Duodenal mucosa (tissue), 2 donors: ENCODE measurements around the gene BNC2.
"Not testable (repeated sequence)": the region's sequence is repeated elsewhere in the genome, so short reads cannot be mapped to it uniquely, and the experiment has no call there.

Source experiments
- H3K27ac ChIP-seq: one replicate; pipeline ENCODE4 v1.7.0; 2013; ENCODE audit warnings: low read depth, low read length
- H3K27me3 ChIP-seq, 2 donors: one replicate each; pipeline ENCODE4 v1.7.0; 2013; ENCODE audit warnings: low read length in 2 of 2, control low read depth in 1 of 2; ENCODE audit not compliant: insufficient read depth in 2 of 2, control insufficient read depth in 1 of 2
- H3K36me3 ChIP-seq, 2 donors: one replicate each; pipeline ENCODE4 v1.7.0; 2013; ENCODE audit warnings: low read length in 2 of 2, control low read depth in 1 of 2; ENCODE audit not compliant: insufficient read depth in 2 of 2, control insufficient read depth in 1 of 2
- H3K4me1 ChIP-seq, 2 donors: one replicate each; pipeline ENCODE4 v1.7.0; 2013; ENCODE audit warnings: low read length in 2 of 2, control low read depth in 1 of 2; ENCODE audit not compliant: insufficient read depth in 2 of 2, control insufficient read depth in 1 of 2
- H3K4me3 ChIP-seq, 2 donors: one replicate each; pipeline ENCODE4 v1.7.0; 2013; ENCODE audit warnings: low read length in 2 of 2, low read depth in 1 of 2
- H3K9ac ChIP-seq, 2 donors: one replicate each; pipeline ENCODE4 v1.7.0; 2013; ENCODE audit warnings: low read length in 2 of 2, low read depth in 1 of 2
- H3K9me3 ChIP-seq, 2 donors: one replicate each; pipeline ENCODE4 v1.7.0; 2013; ENCODE audit warnings: low read length in 2 of 2, control low read depth in 1 of 2; ENCODE audit not compliant: control insufficient read depth in 1 of 2

Gene BNC2

DNA sequence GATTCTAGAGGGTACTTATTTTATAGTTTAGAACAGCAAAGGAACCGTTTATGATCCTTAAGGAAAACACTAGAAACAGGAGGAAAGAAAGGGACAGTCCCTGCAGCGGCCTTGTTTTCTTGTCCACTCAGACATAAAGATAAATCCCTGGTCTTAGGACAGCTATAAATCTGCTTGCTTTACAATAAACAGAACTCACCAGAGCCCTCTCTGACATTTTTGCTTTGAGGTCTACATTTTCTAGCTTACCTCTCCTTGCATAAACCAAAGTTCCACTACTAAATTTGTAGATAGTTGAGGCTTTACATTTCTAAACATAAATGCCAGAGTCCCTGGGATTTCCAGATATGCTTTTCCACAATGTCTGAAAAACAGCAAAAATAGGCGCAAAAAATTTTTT lies 422.5 kb downstream of the BNC2 start:
- Histone ChIP-seq H3K27ac (no peak overlapping the region), H3K36me3 (no peaks in the 10 kb centered on the region), H3K4me3 (no peak overlapping the region), H3K9me3 (no peaks in the 10 kb centered on the region), H3K27me3 (no peaks in the 10 kb centered on the region), H3K9ac (no peak overlapping the region), H3K4me1 (no peaks in the 10 kb centered on the region)

DNA sequence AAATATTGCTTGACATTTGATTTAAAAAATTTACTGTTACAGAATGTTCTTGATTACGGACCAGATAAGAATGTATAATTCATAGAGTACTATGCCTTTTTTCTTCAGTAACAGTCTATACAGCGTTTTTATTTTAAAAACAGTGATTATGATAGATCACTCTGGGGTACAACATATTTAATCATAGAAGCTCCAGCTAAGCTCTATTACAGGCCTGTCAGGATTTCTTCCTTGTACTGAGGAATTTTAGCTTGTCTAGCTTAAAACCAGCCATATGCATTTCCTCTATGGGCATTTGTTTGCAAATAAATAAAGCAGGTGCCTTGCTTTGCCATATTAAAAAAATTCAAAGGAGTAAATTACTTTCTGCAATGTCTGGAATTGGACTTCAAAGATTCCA lies 423.8 kb downstream of the BNC2 start:
- no peaks in the 10 kb centered on the region for H3K36me3 ChIP-seq
- no peak overlapping the region for H3K4me3 ChIP-seq
- no peaks in the 10 kb centered on the region for H3K4me1 ChIP-seq

DNA sequence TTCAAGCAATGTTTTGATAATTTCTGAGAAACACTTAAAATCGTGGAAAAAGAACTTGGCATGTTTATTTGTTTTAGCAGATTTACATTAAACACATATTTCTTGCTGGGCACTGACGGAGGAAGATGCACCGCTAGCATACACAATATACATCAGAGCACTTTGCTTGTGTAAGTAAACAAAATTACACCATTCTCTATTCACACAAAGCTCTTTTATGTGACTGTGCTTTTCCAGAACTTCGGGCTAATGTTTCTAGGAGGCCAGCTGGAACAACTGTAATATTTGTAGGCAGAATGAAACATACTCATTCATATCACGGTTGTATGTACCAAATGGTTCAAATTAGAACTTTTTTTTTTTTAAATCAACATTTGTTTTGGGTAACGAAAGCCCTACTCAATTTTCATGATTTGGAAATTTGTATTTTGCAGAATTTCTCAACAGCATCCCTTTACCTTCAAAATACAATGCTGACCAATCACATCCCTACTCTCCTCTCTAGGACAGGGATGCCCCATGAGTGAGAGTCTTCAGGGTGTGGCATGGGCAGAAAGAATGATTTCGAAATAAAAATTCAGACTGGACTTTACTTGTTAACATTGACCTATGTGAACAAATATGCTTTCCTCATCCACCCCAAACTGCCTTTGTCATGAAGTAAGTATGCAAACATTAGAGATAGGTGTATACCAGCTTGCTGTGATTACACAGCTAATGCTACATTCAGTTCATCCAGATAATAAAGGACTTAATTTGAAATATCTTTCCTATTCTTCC lies 425.1 kb downstream of the BNC2 start:
- no peak overlapping the region for H3K9ac ChIP-seq
- H3K27me3 ChIP-seq, result no peaks in the 10 kb centered on the region
- H3K4me1 ChIP-seq, result no peaks in the 10 kb centered on the region
- no peaks in the 10 kb centered on the region for H3K36me3 ChIP-seq
- no peaks in the 10 kb centered on the region for H3K9me3 ChIP-seq
- H3K27ac ChIP-seq, result no peak overlapping the region
- no peak overlapping the region for H3K4me3 ChIP-seq

More for the DNA sequence above, 423.8 kb downstream of the BNC2 start:
- H3K27me3 ChIP-seq, result no peaks in the 10 kb centered on the region
- H3K9me3 ChIP-seq, result no peaks in the 10 kb centered on the region
- H3K27ac ChIP-seq, result no peak overlapping the region
- no peak overlapping the region for H3K9ac ChIP-seq

DNA sequence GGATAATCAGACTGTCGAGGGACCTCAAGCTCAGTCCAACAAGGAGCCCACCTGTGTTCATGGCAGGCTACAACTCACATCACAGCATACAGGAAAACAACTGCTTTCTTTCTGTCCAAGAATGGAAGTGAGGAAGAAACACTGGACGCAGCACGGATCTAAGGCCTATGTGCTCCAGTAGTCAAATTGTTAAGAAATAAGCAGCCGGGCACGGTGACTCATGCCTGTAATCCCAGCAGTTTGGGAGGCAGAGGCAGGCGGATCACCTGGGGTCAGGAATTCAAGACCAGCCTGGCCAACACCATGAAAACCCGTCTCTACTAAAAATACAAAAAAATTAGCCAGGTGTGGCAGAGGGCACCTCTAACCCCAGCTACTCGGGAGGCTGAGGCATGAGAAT lies 427.8 kb downstream of the BNC2 start:
- Histone ChIP-seq H3K9ac (no peak overlapping the region), H3K4me3 (no peak overlapping the region), H3K27me3 (no peaks in the 10 kb centered on the region), H3K36me3 (no peaks in the 10 kb centered on the region), H3K9me3 (no peaks in the 10 kb centered on the region), H3K4me1 (no peaks in the 10 kb centered on the region), H3K27ac (no peak overlapping the region)

DNA sequence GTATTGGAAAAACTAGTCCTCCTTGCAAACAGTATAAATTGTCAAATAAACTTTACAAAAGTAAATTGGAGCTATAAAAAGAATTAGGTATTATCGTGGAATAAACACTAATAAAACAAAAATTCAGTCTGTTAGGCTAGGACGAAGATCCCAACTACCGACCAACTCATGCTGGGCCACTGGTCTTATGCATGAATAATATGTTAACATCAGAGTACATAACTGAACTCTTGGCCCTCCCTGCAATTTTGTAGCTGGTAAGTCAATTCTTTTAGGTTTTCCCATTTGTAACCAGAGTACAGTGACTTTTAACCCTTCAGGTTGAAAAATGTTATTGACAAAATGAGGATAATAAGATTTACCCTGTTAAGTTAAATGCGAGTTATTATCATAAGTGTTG lies 428.7 kb downstream of the BNC2 start:
- no peak overlapping the region for H3K4me3 ChIP-seq
- no peaks in the 10 kb centered on the region for H3K4me1 ChIP-seq
- no peak overlapping the region for H3K9ac ChIP-seq
- H3K27ac ChIP-seq, result no peak overlapping the region
- H3K9me3 ChIP-seq, result no peaks in the 10 kb centered on the region
- no peaks in the 10 kb centered on the region for H3K27me3 ChIP-seq
- no peaks in the 10 kb centered on the region for H3K36me3 ChIP-seq

DNA sequence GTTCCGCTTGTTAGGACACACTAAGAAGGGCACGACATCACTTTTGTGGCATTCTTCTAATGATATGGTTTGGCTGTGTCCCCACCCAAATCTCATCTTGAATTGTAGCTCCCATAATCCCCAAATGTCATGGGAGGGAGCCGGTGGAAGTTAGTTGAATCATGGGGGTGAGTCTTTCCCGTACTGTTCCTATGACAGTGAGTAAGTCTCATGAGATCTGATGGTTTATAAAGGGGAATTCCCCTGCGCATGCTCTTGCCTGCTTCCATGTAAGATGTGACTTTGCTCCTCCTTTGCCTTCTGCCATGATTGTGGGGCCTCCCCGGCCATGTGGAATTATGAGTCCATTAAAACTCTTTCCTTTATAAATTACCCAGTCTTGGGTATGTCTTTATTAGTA lies 431.6 kb downstream of the BNC2 start:
- H3K9ac ChIP-seq, H3K4me3 ChIP-seq, H3K27ac ChIP-seq, H3K4me1 ChIP-seq, H3K36me3 ChIP-seq, H3K9me3 ChIP-seq, H3K27me3 ChIP-seq: not testable (repeated sequence)

DNA sequence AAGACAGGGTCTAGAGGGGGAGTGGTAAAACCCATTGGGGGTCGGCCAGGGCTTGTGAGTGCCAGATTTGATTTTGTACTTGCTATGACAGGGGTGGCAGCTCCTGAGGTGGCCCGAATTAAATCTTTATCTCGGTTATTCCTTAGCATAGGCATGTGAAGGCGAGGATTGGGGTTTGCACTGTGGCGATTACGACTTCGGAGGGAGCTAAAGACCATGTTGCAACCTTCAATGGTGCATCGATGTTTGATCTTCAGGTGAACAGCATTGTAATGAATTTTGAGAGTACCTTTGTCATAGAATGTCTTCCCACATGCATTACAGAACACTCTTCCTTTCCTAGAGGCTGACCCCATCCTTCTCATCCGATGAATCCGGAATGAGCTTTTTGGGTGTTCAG lies 433.9 kb downstream of the BNC2 start:
- no peak overlapping the region for H3K9ac ChIP-seq

DNA sequence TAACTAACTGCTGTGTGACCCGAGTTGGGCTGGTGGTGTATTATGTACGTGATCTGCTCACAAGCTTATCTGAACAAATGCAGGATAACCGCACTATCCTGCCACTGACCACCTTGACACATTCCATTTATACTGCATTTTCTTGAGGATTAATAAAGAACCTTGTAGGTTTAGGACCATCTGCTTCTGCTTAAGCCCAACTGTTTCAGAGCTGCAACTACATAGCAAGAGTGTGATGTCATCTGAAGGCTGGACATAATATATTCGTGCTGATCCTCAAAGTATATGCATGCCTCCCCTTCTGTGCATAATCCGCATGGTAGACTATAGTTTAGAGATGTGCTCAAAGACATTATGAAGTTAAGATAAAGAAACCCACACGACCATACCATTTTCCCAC lies 435.9 kb downstream of the BNC2 start:
- Histone ChIP-seq H3K9me3 (no peaks in the 10 kb centered on the region), H3K27me3 (no peaks in the 10 kb centered on the region), H3K27ac (no peak overlapping the region), H3K9ac (no peak overlapping the region), H3K36me3 (no peaks in the 10 kb centered on the region), H3K4me3 (no peak overlapping the region), H3K4me1 (no peaks in the 10 kb centered on the region)

More for the DNA sequence above, 433.9 kb downstream of the BNC2 start:
- H3K27ac ChIP-seq, result no peak overlapping the region
- no peaks in the 10 kb centered on the region for H3K36me3 ChIP-seq
- no peaks in the 10 kb centered on the region for H3K4me1 ChIP-seq
- no peak overlapping the region for H3K4me3 ChIP-seq
- no peaks in the 10 kb centered on the region for H3K27me3 ChIP-seq
- no peaks in the 10 kb centered on the region for H3K9me3 ChIP-seq

DNA sequence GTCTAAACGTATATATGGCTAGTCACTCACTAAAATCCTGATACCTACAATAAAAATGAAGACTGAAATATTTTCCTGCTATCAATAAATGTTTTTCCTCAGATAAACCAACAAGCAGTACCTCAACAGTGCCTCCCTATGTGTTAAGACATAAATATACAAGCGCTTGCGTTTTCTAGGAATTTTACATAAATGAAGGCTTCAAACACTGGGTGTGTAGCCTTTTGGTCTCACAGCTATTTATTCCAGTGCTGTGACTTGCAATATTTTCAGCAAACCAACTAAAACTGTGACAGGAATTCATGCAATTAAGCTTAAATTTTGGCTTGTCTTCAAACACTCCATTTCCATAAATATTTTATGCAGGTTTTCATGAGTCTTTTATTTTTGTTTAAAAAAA lies 437.0 kb downstream of the BNC2 start:
- Histone ChIP-seq H3K27ac (no peak overlapping the region), H3K36me3 (no peaks in the 10 kb centered on the region), H3K4me1 (no peaks in the 10 kb centered on the region), H3K9me3 (no peaks in the 10 kb centered on the region), H3K27me3 (no peaks in the 10 kb centered on the region), H3K9ac (no peak overlapping the region), H3K4me3 (no peak overlapping the region)

DNA sequence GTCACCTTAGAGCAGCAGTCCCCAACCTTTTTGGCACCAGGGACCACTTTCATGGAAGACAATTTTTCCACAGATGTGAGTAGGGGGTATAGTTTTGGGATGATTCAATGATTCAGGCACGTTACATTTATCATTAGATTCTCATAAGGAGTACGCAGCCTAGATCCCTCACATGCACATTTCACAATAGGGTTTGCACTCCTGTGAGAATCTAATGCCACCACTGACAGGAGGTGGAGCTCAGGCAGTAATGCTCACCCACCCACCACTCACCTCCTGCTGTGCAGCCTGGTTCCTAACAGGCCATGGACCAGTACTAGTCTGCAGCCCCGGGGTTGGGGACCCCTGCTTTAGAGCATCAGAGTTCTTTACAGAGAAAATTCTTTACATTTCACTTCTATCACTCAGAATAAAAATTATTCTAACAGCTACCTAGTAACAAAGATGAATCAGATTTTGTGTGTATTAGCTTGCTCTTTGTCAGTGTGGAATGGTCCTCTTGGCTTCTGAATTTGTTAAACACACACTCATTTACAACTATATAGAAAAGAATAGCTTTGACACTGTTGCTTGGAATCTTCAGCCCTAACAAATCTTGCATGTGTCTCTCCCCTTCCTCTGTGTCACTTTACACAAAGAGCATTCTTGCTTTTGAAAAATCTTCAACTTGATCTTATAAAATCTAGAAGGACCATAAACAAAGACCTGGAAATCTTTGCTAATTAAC lies 438.6 kb downstream of the BNC2 start:
- no peaks in the 10 kb centered on the region for H3K27me3 ChIP-seq
- H3K9me3 ChIP-seq, result no peaks in the 10 kb centered on the region
- H3K36me3 ChIP-seq, result no peaks in the 10 kb centered on the region
- H3K4me3 ChIP-seq, result no peak overlapping the region
- no peaks in the 10 kb centered on the region for H3K4me1 ChIP-seq
- H3K27ac ChIP-seq, result no peak overlapping the region
- no peak overlapping the region for H3K9ac ChIP-seq
